ENCODE measurements around the gene MTERF4. TPM values are rescaled to one million over a fixed set of nuclear protein-coding genes. Genes with fewer than 3 reads are reported as not detected.

Gene MTERF4
- total and polyA plus RNA-seq, 2 of the 4 experiments (the other 2 are of a cell fraction): 26.6 to 33.3 TPM

GRCh38 chr2:241066171-241066892 lies 35.8 kb downstream of the MTERF4 start (continued):
- TF ChIP-seq MXI1 (IDR thresholded peaks at IDR 0.05; ENCODE audit: borderline replicate concordance, low read depth, low read length) (no peak), USF2 (IDR thresholded peaks at IDR 0.05; ENCODE audit: low read depth, low read length) (no peak), SMC3 (IDR thresholded peaks at IDR 0.05; ENCODE audit: low read depth, low read length) (no peak), CEBPB (IDR thresholded peaks at IDR 0.05; ENCODE audit: low read depth, low read length) (no peak)

GRCh38 chr2:241065355-241065803 lies 36.7 kb downstream of the MTERF4 start:
- no peak overlapping the region for H2BK15ac ChIP-seq (ENCODE audit: low read depth, low read length)
- H3K27ac ChIP-seq (ENCODE audit: insufficient read depth, low read length): no peak overlapping the region
- no peaks in the 10 kb centered on the region for H3K9me1 ChIP-seq (ENCODE audit: insufficient read depth, low read length)
- H3K9ac ChIP-seq (ENCODE audit: low read depth, low read length): no peak overlapping the region
- no peak overlapping the region for H3K4ac ChIP-seq (ENCODE audit: low read depth, low read length)
- H4K20me1 ChIP-seq (ENCODE audit: insufficient read depth, low read length): no peaks in the 10 kb centered on the region
- no peak overlapping the region for H2AK9ac ChIP-seq (replicated peaks; ENCODE audit: low read depth, low read length, poor library complexity)
- DNase-seq (no peak), ATAC-seq (ENCODE audit: low read depth) (no peak)
- no peak overlapping the region for H3K18ac ChIP-seq (ENCODE audit: low read depth, low read length)
- no peak overlapping the region for H3K4me2 ChIP-seq (ENCODE audit: low read depth, low read length)
- POLR2A ChIA-PET (ENCODE audit: unreplicated experiment): no interaction called here
- H3K36me3 ChIP-seq (ENCODE audit: control insufficient read depth, insufficient read depth, low read length): peaks cover 23% of the 10 kb centered on the region; the same call in 1 of the 2 replicates
- no peak overlapping the region for H2AFZ ChIP-seq (replicated peaks; ENCODE audit: low read length, poor library complexity)
- H2AK5ac ChIP-seq (ENCODE audit: low read depth, low read length): no peak overlapping the region
- dilution Hi-C loops (cut with HindIII; ENCODE audit: low sequenced_read_pairs, unreplicated experiment) (no loop called here), in situ Hi-C loops (cut with MboI; ENCODE audit: low sequenced_read_pairs) (no loop called here), intact Hi-C loops (cut with micrococcal nuclease) (no loop called here)
- no peak overlapping the region for H4K5ac ChIP-seq (ENCODE audit: low read depth, low read length)
- no peaks in the 10 kb centered on the region for H3K79me1 ChIP-seq (ENCODE audit: low read depth in 1 of 2, low read length in 2 of 2)
- H2BK120ac ChIP-seq (ENCODE audit: low read depth, low read length): no peak overlapping the region
- no peak overlapping the region for H2BK20ac ChIP-seq (ENCODE audit: low read depth, low read length)
- no peak overlapping the region for H4K8ac ChIP-seq (ENCODE audit: low read depth in 2 of 2, low read length in 2 of 2)
- no peak overlapping the region for H3K56ac ChIP-seq (ENCODE audit: extremely low read depth, insufficient read depth, low read length)
- H3K27me3 ChIP-seq (ENCODE audit: control insufficient read depth, insufficient read depth, low read length): no peaks in the 10 kb centered on the region
- H3K23ac ChIP-seq (ENCODE audit: low read depth, low read length): no peak overlapping the region
- no peak overlapping the region for H3K4me3 ChIP-seq (ENCODE audit: insufficient read depth, low read depth, low read length)
- H2BK5ac ChIP-seq (ENCODE audit: low read depth, low read length, poor library complexity, severe bottlenecking): no peak overlapping the region
- H3K9me3 ChIP-seq (ENCODE audit: control insufficient read depth, insufficient read depth, low read length): no peaks in the 10 kb centered on the region
- CTCF ChIA-PET: interaction anchor here (0.5 kb wide), 1 partner anchor 9 kb away, joined by 3 read pairs; no protein-coding TSS in a partner anchor
- WGBS, 2 experiments (ENCODE audit: extremely low coverage in 2 of 2, insufficient read length in 1 of 2): 84% methylated on average over 18 of the region's 27 CpGs; no CpG with 5 or more reads in 1 of the 2 experiments
- TF ChIP-seq CEBPB (IDR thresholded peaks at IDR 0.05; ENCODE audit: low read depth, low read length) (no peak), MAFK (IDR thresholded peaks at IDR 0.05; ENCODE audit: low read depth, low read length) (no peak), BHLHE40 (IDR thresholded peaks at IDR 0.05; ENCODE audit: low read depth, low read length) (no peak), RAD21 (IDR thresholded peaks at IDR 0.05; ENCODE audit: low read length) (no peak), USF2 (IDR thresholded peaks at IDR 0.05; ENCODE audit: low read depth, low read length) (no peak), RCOR1 (IDR thresholded peaks at IDR 0.05; ENCODE audit: insufficient replicate concordance, low read length) (no peak), POLR2A (IDR thresholded peaks at IDR 0.05; ENCODE audit: low read depth, low read length) (no peak), FOS (IDR thresholded peaks at IDR 0.05; ENCODE audit: low read depth, low read length) (no peak), MXI1 (IDR thresholded peaks at IDR 0.05; ENCODE audit: borderline replicate concordance, low read depth, low read length) (no peak), NFE2L2 (IDR thresholded peaks at IDR 0.05; ENCODE audit: low read depth, low read length) (no peak)
- TF ChIP-seq, protein P1, sequence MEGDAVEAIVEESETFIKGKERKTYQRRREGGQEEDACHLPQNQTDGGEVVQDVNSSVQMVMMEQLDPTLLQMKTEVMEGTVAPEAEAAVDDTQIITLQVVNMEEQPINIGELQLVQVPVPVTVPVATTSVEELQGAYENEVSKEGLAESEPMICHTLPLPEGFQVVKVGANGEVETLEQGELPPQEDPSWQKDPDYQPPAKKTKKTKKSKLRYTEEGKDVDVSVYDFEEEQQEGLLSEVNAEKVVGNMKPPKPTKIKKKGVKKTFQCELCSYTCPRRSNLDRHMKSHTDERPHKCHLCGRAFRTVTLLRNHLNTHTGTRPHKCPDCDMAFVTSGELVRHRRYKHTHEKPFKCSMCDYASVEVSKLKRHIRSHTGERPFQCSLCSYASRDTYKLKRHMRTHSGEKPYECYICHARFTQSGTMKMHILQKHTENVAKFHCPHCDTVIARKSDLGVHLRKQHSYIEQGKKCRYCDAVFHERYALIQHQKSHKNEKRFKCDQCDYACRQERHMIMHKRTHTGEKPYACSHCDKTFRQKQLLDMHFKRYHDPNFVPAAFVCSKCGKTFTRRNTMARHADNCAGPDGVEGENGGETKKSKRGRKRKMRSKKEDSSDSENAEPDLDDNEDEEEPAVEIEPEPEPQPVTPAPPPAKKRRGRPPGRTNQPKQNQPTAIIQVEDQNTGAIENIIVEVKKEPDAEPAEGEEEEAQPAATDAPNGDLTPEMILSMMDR (conservative IDR thresholded peaks at IDR 0.05; ENCODE audit: low read depth, low read length): no peak
- H3K14ac ChIP-seq (replicated peaks; ENCODE audit: low read depth, low read length): no peak overlapping the region
- BruUV-seq (replicated peaks): no TSS peak
- no peak overlapping the region for H4K91ac ChIP-seq (ENCODE audit: insufficient read depth, low read depth, low read length)
- H3K4me1 ChIP-seq (ENCODE audit: control insufficient read depth, insufficient read depth, low read length): no peaks in the 10 kb centered on the region

Measured in IMR-90 (cell line).